ENCODE data around the gene AP2A2.

AP2A2 gene

DNA sequence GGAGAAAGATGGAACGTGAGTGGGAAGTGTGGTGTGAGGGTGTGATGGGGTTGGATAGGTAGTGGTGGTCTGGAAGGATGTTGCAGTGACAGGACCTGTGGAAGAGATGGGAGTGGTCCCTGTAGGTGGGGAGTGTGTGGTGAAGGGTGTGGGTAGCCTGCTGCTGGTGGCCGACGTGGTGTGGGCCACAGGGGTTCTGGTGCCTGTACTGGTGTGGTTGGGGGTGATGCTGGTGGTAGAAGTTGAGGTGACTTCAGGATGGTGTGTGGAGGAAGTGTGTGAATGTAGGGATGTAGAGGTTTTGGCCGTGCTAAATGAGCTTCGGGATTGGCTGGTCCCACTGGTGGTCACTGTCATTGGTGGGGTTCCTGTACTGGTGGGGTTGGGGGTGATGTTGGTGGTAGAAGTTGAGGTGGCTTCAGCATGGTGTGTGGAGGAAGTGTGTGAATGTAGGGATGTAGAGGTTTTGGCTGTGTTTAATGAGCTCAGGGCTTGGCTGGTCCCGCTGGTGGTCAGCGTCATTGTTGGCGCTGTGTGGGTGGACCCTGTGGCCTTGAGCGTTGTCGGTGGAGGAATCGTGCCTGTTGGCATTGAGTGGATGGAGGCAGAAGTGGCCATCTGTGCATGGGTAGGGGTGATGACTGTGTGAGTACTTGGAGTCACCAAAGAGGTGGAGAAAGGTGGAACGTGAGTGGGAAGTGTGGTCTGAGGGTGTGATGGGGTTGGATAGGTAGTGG, 91.8 kb downstream of the AP2A2 start:
- no peak for DNase-seq

DNA sequence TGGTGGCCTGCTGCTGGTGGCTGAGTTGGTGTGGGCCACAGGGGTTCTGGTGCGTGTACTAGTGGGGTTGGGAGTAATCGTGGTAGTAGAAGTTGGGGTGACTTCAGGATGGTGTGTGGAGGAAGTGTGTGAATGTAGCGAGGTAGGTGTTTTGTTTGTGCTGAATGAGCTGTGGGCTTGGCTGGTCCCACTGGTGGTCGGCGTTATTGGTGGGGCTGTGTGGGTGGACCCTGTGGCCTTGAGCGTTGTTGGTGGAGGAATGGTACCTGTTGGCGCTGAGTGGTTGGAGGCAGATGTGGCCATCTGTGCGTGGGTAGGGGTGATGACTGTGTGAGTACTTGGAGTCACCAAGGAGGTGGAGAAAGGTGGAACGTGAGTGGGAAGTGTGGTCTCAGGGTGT, 92.4 kb downstream of the AP2A2 start:
- DNase-seq = no peak

DNA sequence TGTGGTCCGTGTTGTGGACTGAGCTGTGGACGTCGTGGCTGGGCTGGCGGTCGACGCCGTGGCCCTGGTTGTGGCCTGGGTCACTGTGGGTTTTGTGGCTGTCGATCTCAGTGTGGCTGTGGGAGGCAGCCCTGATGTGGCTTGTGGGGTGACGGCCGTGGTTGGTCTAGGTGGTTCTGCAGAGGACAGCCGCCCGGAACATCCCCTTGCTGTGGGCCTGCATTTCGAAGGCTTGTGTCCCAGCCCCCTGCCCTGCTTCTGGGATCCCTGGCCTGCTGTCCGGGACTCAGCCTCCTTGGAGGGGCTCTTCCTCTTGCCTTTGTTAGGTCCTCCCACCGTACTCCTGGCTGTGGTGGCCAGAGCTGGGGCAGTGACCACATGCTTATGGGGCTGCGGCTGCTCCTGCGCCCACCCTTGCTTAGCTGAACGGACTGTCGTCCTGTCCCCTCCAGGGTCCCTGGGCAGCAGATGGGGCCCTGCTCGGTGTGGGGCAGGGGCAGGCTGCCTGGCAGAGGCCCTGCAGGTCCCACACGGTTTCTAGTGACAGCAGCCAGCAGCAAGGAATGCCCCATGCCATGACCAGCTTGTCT, 93.7 kb downstream of the AP2A2 start:
- DNase-seq = no peak

- no peak for DNase-seq
Observed at GRCh38 chr11:1020211-1020905, 94.7 kb downstream of the AP2A2 start.

DNA sequence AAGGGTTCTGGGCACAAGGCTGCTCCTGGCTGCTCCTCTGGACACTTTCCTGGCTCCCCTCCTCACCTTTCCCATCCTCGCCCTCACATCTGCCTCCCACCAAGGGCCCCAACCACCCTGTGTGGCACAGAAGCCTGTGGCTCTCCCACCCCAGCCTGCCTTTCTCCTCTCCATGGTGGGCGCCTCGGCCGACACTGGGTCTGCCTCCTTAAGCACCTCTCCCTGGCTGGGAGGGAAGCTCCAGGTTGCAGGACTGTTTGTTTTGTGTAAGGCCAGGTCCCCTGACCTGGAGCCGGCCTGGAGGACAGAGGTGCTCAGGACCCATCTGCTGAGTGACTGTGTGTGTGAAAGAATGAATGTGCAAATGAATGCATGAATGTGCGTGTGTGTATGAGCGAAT, 96.7 kb downstream of the AP2A2 start:
- DNase-seq = no peak

DNA sequence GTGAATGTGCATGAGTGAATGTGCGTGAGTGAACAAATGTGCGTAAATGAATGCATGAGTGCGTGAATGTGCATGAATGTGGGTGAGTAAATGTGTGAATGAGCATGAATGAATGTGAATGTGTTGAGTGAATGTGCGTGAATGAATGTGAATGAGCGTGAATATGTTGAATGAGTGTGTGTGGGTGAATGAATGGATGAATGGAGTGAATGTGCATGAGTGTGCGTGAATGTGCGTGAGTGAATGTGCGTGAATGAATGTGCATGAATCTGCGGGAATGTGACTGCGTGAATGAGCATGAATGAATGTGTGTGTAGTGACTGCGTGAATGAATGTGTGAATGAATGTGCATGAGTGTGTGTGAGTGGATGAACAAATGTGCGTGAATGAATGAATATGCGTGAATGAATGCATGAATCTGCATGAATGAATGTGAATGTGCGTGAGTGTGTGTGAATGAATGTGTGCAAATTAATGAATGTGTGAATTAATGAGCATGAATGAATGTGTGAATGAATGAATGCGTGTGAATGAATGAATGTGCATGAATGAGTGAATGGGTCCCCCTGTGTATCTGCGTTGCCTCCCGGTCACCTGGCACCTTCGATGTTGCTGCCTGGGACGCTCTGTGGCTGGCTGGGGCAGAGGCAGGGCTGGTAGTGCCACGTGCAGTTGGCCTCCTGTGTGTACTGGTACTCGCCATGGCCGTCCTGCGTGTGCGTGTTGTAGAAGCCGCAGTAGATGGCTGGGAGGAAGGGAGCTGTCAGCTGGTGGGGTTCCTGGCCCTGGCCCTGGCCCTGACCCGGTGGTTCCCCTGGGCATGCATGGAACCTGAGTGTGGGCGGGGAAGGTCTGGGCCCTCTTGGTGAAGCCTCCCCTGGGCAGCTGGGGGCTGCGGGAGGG, 97.5 kb downstream of the AP2A2 start:
- DNase-seq = no peak

GRCh38 chr11:1023811-1024596, 98.3 kb downstream of the AP2A2 start:
- DNase-seq = no peak

GRCh38 chr11:1024597-1025409, 99.1 kb downstream of the AP2A2 start:
- no peak for DNase-seq

DNA sequence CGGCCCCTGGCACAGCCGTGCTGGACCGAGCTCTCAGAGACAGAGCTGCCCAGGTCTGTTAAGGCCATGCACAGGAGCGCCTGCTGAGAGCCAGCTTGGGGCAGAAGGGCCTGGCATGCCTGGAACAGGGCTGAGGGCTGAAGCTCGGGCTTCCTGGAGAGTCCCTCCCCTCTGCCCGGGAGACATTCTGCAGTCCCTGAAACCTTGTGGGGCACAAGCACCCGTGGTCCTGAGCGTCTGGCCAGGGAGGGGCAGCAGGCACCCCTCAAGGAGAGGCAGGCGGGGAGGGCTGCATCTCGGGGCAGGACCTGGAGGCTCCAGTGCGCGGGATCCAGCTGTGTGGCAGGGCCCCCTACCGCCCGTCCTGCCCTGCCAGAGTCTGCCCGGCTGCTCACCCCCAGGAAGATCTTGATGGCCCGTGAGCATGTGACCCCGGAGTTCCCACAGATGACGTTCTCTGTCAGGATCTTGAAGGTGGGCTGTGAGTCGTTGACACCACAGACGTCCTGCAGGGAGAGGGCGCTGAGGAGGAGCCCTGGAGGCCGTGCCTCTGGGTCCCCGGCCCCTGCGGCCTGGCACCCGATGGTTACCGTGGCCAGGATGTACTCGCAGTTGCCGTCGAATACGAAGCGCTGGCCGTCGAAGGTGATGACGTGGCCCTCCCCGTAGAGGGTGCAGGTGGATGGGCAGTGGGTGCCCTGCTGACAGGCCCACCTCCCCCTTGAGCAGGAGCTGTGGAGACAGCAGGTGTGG, 99.9 kb downstream of the AP2A2 start:
- DNase-seq = no peak

DNA sequence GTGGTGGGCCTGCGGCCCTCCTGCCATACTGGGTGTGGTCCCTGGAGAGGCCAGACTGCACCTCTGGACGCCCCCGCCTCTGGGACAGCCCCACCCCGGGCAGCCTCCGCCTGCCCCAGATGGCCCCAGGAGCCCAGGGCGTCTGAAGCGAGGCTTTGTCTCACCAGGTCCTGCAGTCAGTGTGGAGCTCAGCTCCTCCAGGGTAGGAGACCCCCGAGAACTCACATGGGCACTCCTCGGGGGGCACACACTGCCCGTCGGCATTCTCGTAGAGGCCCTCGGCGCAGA, 100.4 kb downstream of the AP2A2 start:
- no peak for DNase-seq

GRCh38 chr11:1026641-1027482, 101.2 kb downstream of the AP2A2 start:
- DNase-seq = no peak

- no peak for DNase-seq
Observed at GRCh38 chr11:1027483-1028290, 102.0 kb downstream of the AP2A2 start.

- no peak for DNase-seq
Observed at GRCh38 chr11:1028291-1028540, 102.5 kb downstream of the AP2A2 start.

- DNase-seq = no peak
Observed at GRCh38 chr11:1028616-1029015, 102.9 kb downstream of the AP2A2 start.

DNA sequence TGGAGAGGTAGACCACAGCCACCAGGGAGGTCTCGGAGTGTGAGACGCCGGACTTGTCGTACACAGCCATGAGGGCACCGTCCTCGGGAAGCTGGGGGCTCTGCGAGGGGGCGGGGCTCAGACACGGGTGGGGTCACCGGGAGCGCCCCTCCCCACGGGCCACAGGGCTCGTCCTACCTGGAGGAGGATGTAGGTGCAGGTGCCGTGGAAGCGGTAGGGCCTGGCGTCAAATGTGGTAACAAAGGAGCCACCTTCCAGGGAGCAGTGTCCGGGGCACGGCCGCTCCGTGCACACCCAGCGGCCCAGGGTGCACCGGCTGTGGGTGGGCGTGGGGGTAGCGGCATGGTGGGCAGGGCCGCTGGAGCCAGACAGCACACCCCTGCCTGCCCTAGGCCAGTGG, 103.4 kb downstream of the AP2A2 start:
- no peak for DNase-seq

DNA sequence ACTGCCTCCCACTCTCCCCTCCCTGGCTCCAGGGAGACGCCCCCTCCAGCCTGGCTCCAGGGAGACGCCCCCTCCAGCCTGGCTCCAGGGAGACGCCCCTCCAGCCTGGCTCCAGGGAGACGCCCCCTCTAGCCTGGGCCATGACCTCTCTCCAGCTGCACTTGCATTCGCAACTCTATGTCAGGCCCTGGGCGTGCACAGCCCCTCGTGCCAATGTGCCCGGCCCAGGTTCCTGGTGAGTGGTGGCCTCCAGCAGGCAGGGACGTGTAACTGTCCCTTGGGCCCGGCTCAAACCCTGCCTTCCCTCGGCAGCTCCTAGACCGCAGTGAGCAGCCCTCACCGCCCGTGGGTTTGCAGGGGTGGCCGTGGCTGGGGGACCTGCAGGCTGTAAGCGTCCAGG, 104.0 kb downstream of the AP2A2 start:
- DNase-seq = no peak

DNA sequence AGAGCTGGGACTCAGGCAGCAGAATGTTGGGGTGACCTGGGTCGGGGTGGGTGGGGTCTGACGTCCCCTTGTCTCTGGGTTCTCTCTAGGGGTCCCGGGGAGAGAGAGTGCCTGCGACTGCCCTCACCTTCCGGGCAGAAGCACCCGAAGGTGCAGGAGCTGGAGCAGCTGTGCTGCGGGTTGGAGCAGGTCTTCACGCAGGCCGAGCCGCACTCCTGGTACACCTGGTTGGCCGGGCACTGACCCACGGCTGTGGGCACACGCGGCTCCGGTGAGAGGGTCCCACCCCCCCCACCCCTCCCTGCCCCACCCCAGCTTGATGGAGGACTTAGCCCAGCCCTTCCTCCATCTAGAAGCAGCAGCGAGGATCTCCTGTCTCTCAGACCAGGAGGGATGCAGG, 104.4 kb downstream of the AP2A2 start:
- no peak for DNase-seq

- DNase-seq = no peak
Observed at GRCh38 chr11:1030556-1030955, 104.9 kb downstream of the AP2A2 start.

DNA sequence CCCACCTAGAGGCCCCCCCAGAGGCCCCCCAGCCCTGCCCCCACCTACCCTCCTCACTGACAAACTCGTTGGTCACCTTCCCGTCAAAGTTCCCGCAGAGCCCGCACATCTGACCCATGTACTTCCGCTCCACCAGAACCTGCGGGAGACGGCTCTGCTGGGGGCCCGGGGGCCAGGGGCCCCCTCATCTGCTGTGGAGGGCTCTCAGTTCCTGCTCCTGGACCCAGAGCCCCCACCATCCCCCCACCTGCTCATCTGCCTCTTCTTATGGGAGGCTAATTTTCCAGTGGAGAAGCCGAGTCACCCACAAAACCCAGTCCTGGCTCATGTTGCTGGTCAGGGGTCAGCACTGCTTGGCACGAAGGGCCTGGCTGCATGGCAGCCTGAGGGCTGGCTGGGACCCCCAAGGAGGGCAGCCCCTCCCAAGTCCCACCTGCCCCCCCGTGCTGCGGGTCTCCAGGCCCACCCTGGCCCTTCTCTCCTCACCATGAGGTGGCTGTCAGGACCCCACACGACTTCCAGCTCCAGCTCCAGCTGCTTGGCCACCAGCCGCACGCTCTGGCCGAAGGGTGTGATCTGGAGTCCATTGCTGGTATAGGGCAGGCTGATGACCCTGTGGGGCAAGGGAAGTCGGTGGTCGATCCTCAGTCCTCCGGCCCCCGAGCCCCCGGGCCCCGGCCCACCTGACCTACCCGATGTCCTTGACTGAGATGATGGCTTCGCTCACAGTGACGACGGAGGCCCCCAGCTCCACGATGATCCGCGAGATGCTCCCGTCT, 105.6 kb downstream of the AP2A2 start:
- no peak for DNase-seq

All from activated CD4-positive, alpha-beta T cell treated with anti-CD3 and anti-CD28 coated beads, Interleukin-2, Interleukin-6, amounts not matched to agents 100 ng/mL and 50 ng/mL, durations not matched to agents 16 hours and 8 hours (primary cell).